HCT116 (cell line): ENCODE data around the gene CPLX3.
"Not testable (repeated sequence)": the region's sequence is repeated elsewhere in the genome, so short reads cannot be mapped to it uniquely, and the experiment has no call there.

ENCODE experiments used
- CBX3 ChIP-seq: IDR thresholded peaks from 2 replicates; pipeline ENCODE4 v1.6.1; 2012; ENCODE audit warnings: low read depth
- CTCF ChIP-seq, 3 experiments: fragments of 200-600 bp in 1 of 3; sonication (generic) in 1 of 3; IDR thresholded peaks in 2 of 3; conservative IDR thresholded peaks in 1 of 3; 2 replicates each; pipeline ENCODE4 v1.5.1; 2012 to 2017; ENCODE audit warnings: low read depth in 2 of 3, low read length in 2 of 3, antibody characterized with exemption in 1 of 3, borderline replicate concordance in 1 of 3, control low read depth in 1 of 3, mild to moderate bottlenecking in 1 of 3, mixed read lengths in 1 of 3, mixed run types in 1 of 3, moderate library complexity in 1 of 3; ENCODE audit not compliant: insufficient read depth in 1 of 3
- EGR1 ChIP-seq: IDR thresholded peaks from 2 replicates; pipeline ENCODE4 v1.6.1; 2012; ENCODE audit warnings: low read depth
- EZH2 ChIP-seq: fragments of 200-600 bp; sonication (generic); IDR thresholded peaks from 2 replicates; pipeline ENCODE4 v1.6.1; 2017; ENCODE audit warnings: antibody characterized with exemption, mixed run types
- JUND ChIP-seq: IDR thresholded peaks from 2 replicates; pipeline ENCODE4 v1.6.1; 2012
- MAX ChIP-seq: IDR thresholded peaks from 2 replicates; pipeline ENCODE4 v1.6.1; 2012
- POLR2A ChIP-seq: IDR thresholded peaks from 2 replicates; pipeline ENCODE4 v1.7.0; 2011; ENCODE audit warnings: borderline replicate concordance; ENCODE audit not compliant: insufficient read depth, insufficient read length; ENCODE audit errors: extremely low read depth
- POLR2AphosphoS5 ChIP-seq: IDR thresholded peaks from 2 replicates; pipeline ENCODE4 v1.6.1; 2011; ENCODE audit warnings: mild to moderate bottlenecking, low read depth, low read length, moderate library complexity
- SIN3A ChIP-seq: IDR thresholded peaks from 2 replicates; pipeline ENCODE4 v1.6.1; 2012; ENCODE audit warnings: low read depth

GRCh38 chr15:74786081-74786480 is 40.3 kb upstream of the CPLX3 start:
- TF ChIP-seq POLR2A; JUND; SIN3A; CTCF (IDR thresholded peaks at IDR 0.05 in 2 of 3, conservative IDR thresholded peaks at IDR 0.05 in 1 of 3; ENCODE audit: borderline replicate concordance in 1 of 3, insufficient read depth in 1 of 3, low read depth in 2 of 3, low read length in 2 of 3); MAX; CBX3; POLR2AphosphoS5; EGR1; EZH2: not testable (repeated sequence)
